Suppressor macrophage (primary cell): Measurements from ENCODE around the gene MARCHF6.

Experiments
- DNase-seq, 4 experiments: peaks; one replicate each; pipeline ENCODE4 v3.0.0-alpha.2; 2020 to 2022
- total RNA-seq, 17 experiments: gene quantifications; one replicate each; lab custom pipeline; 2026; ENCODE audit warnings: mixed read lengths in 6 of 17, inconsistent platforms in 3 of 17; lab: John Stamatoyannopoulos, UW

The MARCHF6 gene, protein sequence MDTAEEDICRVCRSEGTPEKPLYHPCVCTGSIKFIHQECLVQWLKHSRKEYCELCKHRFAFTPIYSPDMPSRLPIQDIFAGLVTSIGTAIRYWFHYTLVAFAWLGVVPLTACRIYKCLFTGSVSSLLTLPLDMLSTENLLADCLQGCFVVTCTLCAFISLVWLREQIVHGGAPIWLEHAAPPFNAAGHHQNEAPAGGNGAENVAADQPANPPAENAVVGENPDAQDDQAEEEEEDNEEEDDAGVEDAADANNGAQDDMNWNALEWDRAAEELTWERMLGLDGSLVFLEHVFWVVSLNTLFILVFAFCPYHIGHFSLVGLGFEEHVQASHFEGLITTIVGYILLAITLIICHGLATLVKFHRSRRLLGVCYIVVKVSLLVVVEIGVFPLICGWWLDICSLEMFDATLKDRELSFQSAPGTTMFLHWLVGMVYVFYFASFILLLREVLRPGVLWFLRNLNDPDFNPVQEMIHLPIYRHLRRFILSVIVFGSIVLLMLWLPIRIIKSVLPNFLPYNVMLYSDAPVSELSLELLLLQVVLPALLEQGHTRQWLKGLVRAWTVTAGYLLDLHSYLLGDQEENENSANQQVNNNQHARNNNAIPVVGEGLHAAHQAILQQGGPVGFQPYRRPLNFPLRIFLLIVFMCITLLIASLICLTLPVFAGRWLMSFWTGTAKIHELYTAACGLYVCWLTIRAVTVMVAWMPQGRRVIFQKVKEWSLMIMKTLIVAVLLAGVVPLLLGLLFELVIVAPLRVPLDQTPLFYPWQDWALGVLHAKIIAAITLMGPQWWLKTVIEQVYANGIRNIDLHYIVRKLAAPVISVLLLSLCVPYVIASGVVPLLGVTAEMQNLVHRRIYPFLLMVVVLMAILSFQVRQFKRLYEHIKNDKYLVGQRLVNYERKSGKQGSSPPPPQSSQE
- 42.4 to 174 (median 79.1) reads per million in 17 experiments for total RNA-seq

DNA sequence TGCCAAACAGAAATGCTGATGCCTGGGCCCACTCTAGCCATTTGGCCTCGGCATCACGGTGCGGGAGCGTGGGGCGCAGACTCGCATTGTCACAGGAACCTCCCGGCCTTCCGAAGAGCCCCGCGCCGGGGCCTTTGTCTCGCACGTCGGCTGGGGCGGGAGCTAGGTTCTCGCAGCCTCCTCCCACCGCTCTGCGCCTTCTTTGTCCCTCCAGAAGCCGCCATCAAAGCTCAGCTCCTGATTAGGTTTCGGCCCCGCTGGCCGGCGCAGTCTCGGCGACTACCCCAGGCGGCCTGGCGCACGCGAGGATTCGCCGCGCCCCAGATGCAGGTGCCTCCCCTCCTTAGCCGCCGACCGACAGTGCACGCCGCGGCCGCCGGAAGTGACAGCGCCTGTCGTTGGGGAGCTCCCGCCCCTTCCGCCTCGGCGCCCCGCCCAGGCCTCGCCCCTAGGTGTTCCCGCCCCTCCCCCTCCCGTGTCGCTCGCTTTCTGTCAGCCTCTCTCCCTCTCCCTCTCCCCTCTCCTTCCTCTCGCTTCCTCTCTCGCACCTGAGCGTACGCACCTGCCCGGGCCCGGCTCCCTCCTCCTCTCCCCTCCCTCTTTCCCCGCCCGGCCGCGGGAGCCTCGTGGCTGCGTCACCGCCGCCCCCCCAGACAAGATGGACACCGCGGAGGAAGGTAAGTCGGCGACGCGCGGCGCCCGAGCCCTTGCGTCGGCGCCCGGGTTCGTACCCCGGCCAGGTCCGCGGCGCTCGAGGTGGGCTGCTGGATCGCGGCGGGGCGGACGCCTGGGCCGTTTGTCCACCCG lies at the start of gene MARCHF6:
TSS of gene MARCHF6 (plus strand) at position 455 of the 807 bp plus-strand sequence. CDS start at position 659, 204 bp downstream.
- DNase-seq: peak; percentile 94 to 97 (median 96)

GRCh38 chr5:10303699-10304170 lies 49.8 kb upstream of the MARCHF6 start:
- DNase-seq: no peak

DNA sequence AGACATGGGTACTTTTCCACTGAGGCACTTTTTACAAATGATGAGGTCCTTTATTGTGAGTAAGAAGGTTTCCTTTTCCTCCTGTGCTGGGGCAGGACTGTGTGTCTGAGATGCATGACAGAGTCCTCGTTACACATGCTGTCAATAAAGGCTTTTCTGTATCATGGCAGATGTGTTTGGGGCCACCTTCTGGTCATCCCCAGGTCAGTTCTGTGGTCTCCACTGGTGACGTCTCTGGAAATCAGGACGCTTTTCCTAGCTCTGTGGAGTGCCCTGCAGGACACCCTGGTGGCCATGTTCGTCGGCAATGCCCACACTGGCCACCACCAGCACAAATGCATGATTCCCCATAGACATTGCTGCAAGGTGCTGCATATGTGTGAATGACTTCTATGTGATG lies 48.6 kb upstream of the MARCHF6 start:
- DNase-seq: no peak

GRCh38 chr5:10306114-10306513 lies 47.4 kb upstream of the MARCHF6 start:
- DNase-seq: no peak

- no peak for DNase-seq
Observed at GRCh38 chr5:10306806-10307205, 46.7 kb upstream of the MARCHF6 start.

GRCh38 chr5:10307206-10308148 lies 46.0 kb upstream of the MARCHF6 start, which contains the start of gene CMBL:
Gene CMBL, minus strand, starts transcription at chr5:10307902. Its CDS starts 17,140 bp downstream, at chr5:10290762.
- peak; percentile 43 to 79 (median 60) for DNase-seq

GRCh38 chr5:10308844-10309243 lies 44.7 kb upstream of the MARCHF6 start:
- no peak for DNase-seq

GRCh38 chr5:10310066-10310779 lies 43.3 kb upstream of the MARCHF6 start:
- peak in 2 of 4 experiments; percentile 28 to 49 for DNase-seq

DNA sequence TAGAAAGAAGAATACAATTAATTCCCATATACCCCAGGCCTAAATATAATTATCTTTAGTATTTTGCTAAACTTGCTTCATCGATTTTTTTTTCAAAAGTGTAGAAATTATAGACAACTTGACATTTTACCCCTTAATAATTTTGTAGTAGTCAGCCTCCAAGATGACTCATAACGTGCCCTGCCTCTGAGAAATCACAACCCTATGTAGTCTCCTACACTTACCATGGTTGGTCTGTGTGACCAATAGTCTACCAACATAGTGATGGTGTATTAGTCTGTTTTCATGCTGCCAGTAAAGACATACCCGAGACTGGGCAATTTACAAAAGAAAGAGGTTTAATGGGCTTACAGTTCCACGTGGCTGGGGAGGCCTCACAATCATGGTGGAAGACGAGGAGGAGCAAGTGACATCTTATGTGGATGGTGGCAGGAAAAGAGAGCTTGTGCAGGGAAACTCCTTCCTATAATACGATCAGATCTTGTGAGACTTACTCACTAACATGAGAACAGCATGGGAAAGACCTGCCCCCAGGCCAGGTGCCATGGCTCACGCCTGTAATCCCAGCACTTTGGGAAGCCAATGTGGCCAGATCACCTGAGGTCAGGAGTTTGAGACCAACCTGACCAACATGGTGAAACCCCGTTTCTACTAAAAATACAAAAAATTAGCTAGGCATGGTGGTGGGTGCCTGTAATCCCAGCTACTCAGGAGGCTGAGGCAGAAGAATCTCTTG lies 42.5 kb upstream of the MARCHF6 start:
- DNase-seq: peak in 2 of 4 experiments; percentile 28 to 36

DNA sequence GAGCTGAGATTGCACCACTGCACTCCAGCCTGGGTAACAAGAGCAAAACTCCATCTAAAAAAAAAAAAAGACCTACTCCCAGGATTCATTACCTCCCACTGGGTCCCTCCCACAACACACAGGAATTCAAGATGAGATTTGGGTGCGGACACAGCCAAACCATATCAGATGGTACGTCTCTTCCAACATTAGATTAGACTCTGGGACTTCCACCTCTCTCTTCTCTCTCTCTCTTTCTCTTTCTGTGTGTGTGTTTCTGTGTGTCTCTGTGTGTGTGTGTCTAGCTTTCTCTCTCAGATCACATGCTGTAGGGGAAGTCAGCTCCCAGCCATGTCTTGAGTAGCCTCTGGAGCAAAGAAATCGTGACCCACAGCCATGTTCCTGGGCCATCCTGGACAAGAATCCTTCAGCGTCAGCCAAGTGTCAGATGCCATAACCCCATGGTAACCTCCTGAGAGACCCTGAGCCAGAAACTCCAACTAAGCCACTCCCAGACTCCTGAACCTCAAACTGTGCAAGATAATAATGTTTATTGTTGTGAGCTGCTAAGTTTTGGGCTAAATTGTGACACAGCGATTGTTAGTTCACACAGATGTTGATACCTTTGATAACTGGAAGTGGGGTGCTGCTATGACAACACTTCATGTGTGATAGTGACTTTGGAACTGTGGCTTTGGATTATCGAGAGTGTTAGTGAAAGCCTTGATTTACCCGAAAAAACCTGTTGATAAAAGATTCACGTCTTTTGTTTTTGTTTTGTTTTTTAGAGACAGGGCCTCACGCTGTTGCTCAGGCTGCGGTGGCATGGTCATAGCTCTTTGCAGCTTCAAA lies 41.7 kb upstream of the MARCHF6 start:
- peak; percentile 28 to 69 (median 52) for DNase-seq

DNA sequence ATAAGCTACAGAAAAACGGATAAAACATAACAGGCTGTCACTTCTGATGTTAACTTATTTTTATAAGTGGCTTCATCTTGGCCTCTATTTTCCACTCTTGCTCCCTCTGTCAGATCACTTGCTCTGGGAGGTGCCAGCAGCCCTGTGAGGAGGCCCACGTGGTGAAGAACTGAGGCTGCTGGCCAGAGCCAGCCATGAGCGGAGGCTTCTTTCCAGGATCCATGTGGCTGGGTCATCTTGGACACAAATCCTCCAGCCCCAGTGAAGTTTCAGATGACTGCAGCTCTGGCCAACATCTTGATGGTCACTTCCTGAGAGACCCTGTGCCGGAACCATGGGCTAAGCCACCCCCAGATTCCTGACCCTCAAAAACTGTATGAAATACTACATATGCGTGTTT lies 38.3 kb upstream of the MARCHF6 start:
- no peak for DNase-seq

- DNase-seq: no peak
Observed at GRCh38 chr5:10315824-10316509, 37.5 kb upstream of the MARCHF6 start.

DNA sequence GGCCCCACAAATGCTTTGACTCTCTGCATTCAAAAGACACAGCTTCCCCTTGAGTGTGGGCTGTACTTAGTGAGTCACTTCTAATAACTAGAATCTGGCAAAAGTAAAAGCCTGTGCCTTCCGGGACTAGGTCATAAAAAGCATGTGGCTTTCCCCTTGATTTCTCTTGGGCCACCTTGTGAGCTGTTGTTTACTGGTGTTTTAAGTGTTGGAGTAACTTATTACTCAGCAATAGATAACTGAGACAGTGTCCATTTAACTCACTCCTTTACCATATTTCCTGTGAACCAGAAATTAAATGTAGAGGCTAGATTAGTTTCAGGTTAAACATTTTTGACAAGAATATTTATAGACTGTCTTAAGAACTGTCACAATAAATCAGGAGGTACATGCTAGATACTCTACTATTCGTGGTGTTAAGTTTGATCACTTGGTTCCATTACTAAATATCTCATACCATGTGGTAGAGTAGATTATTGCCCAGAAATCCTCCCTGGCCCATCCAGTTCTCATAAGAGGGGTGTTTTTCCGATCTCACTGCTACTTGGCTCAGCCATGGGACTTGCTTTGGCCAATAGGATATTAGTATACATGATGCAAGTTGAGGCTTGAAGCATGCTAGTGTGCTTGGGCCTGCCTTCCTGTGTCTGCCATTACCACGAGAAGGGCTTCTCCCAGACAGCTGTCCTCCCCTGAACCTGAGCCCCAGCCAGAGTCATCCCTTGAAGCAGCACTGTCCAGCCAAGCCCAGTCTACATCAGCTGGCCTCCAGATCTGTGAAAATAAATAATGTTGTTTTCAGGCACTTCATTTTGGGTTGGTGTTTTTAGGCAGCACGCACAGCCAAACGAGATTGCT lies 35.4 kb upstream of the MARCHF6 start:
- DNase-seq: peak in 3 of 4 experiments; percentile 28 to 35 (median 32)

GRCh38 chr5:10319202-10319851 lies 34.2 kb upstream of the MARCHF6 start:
- no peak for DNase-seq

DNA sequence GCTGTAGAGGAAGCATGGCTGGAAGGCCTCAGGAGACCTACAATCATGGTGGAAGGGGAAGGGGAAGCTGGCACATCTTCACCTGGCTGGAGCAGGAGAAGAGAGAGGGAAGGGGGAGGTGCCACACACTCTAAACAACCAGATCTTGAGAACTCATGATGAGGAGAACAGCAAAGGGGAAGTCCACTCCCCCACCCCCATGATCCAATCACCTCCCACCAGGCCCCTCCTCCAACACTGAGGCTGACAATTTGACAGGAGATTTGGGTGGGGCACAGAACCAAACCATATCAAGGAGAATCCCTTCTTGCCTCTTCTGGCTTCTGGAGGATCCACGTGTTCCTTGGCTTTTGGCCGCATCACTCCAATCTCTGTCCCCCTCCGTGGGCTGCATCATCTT lies 32.7 kb upstream of the MARCHF6 start:
- peak in 2 of 4 experiments; percentile 20 to 25 for DNase-seq

DNA sequence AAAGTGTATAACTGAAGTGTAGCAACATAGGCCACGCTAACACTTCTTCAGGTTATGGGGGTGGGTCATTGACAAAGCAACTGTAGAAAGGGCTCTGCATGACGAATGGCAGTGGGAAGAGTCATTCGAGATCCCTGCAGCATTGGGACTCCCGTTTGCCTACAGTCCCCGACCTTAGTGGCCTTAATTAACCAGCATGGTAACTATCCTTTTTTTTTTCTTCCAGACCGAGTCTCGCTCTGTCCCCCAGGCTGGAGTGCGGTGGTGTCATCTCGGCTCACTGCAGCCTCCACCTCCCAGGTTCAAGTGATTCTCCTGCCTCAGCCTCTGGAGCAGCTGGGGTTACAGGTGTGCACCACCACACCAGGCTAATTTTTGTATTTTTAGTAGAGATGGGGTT lies 31.6 kb upstream of the MARCHF6 start:
- no peak for DNase-seq
